Right lobe of liver (tissue), 6 donors: ENCODE results near the gene OXER1. TPM values are rescaled to one million over a fixed set of nuclear protein-coding genes. Genes with fewer than 3 reads are reported as not detected.

Experiments
- ATAC-seq, 4 donors: fragments of 200-7000 bp; cut with Tn5 transposase; one replicate each; pipeline ENCODE4 v1.9.1; 2020; ENCODE audit warnings: mild to moderate bottlenecking in 4 of 4, moderate library complexity in 4 of 4
- DNase-seq, 3 donors: peaks; one replicate each; pipeline ENCODE4 v3.0.0-alpha.2; 2020
- H3K27ac ChIP-seq, 3 donors: fragments of 200-600 bp; one replicate each; pipeline ENCODE4 v1.8.0; 2022
- H3K27me3 ChIP-seq, 2 donors: fragments of 200-600 bp; one replicate each; pipeline ENCODE4 v1.8.0; 2022
- H3K36me3 ChIP-seq, 4 donors: fragments of 200-600 bp; sonication (generic) in 1 of 4; one replicate each; pipeline versions ENCODE4 v1.5.1 to v1.8.0; 2017 to 2022; ENCODE audit warnings: control low read depth in 1 of 4
- H3K4me1 ChIP-seq, 4 donors: fragments of 200-600 bp; sonication (generic) in 1 of 4; one replicate each; pipeline versions ENCODE4 v1.5.1 to v1.8.0; 2017 to 2022; ENCODE audit warnings: control low read depth in 1 of 4
- H3K4me3 ChIP-seq, 3 donors: fragments of 200-600 bp; one replicate each; pipeline ENCODE4 v1.8.0; 2022
- H3K9me3 ChIP-seq, 4 donors: fragments of 200-600 bp; sonication (generic) in 1 of 4; one replicate each; pipeline versions ENCODE4 v1.5.1 to v1.8.0; 2017 to 2022; ENCODE audit warnings: control low read depth in 1 of 4
- CTCF ChIP-seq, 4 donors: fragments of 200-600 bp in 3 of 4; fragments of 450-650 bp in 1 of 4; IDR thresholded peaks; one replicate each; pipeline versions ENCODE4 v1.5.1 to v1.8.0; 2016 to 2022; ENCODE audit warnings: antibody characterized with exemption in 4 of 4, mild to moderate bottlenecking in 2 of 4
- POLR2A ChIP-seq: fragments of 450-650 bp; IDR thresholded peaks from one replicate; pipeline ENCODE4 v1.6.1; 2017; ENCODE audit warnings: antibody characterized with exemption, mild to moderate bottlenecking
- WGBS: methylation state at CpG from one replicate; pipeline ENCODE4 v1.1.6; 2018; ENCODE audit warnings: low coverage, low lambda C conversion rate; ENCODE audit not compliant: insufficient coverage; ENCODE audit errors: missing lambda C conversion rate; 5-methylcytosine and 5-hydroxymethylcytosine counted together
- intact Hi-C, 2 donors: fragments of 100-400 bp; cut with DNase I; formaldehyde crosslinking; loops; one replicate each; pipeline versions ENCODE4 v1.11.2 to v1.14.1; 2022
- total RNA-seq, 6 experiments: library from RNA; depleted of rRNA in 2 of 6; stranded (reverse); fragments of >200 nt in 2 of 6; fragmentation: NEBNext Ultra II Directional in 3 of 6; extraction: Animal tissue kit (Norgen Biotek cat#: 25700) in 3 of 6; gene quantifications; one replicate each; pipeline versions ENCODE4 v1.1.0 to v1.2.4, GENCODE V29; 2016 to 2023
- donor health status: DM: no; HTN: yes; CAD: no.
- donor health status: DM: no; HTN: no; CAD: no.
- donor health status: DM: no; HTN: no; CAD: no.
- donor health status: DM: no; HTN: yes; CAD: no.
- donor health status: DM: no; HTN: yes; CAD: no.

OXER1 gene
- total RNA-seq, 6 experiments from 2014 or later = 5.3 to 29.4 (median 10.7) TPM

DNA sequence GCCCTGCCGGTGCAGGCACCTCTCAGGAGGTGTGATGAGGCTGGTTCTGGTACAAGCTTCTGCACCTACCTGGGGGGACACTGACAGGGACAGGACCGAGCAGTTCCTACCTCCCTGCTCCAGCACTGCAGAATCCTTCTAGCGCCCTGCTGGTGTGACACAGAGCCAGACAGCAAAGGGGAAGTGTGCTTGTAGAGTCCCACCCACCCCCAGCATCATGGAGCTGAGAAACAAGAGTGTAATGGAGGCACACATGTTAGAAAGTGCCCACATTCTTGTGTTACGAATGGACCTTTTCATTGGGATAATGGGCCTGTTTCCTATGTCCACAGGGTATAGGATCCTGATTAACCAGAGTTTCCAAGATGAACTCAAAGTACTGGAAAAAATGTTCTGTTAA, 38.3 kb downstream of the OXER1 start:
- no peak for DNase-seq
- ATAC-seq = peak in 2 of 4 donors; percentile 49 to 56
- H3K27me3 ChIP-seq = no peaks in the 10 kb centered on the region
- no peak overlapping the region for H3K4me3 ChIP-seq
- no peaks in the 10 kb centered on the region for H3K36me3 ChIP-seq
- no peak overlapping the region for H3K27ac ChIP-seq
- intact Hi-C loops = no loop called here
- 90% methylated on average over 2 of the region's 4 CpGs for WGBS
- peaks cover 0 to 3% (median 0%) of the 10 kb centered on the region in 4 donors for H3K9me3 ChIP-seq
- TF ChIP-seq POLR2A = no peak
- no peak for TF ChIP-seq CTCF (IDR thresholded peaks at IDR 0.05)
- H3K4me1 ChIP-seq = no peaks in the 10 kb centered on the region

- 87% methylated on average over 2 of the region's 2 CpGs for WGBS
- intact Hi-C loops = no loop called here
- DNase-seq (no peak), ATAC-seq (peak in 1 of 4 donors; percentile 27)
- H3K27ac ChIP-seq = no peak overlapping the region
- no peaks in the 10 kb centered on the region for H3K36me3 ChIP-seq
- no peak overlapping the region for H3K4me3 ChIP-seq
- H3K9me3 ChIP-seq = peaks cover 0 to 3% (median 0%) of the 10 kb centered on the region in 4 donors
- TF ChIP-seq CTCF (IDR thresholded peaks at IDR 0.05) (no peak), POLR2A (no peak)
- no peaks in the 10 kb centered on the region for H3K4me1 ChIP-seq
- no peaks in the 10 kb centered on the region for H3K27me3 ChIP-seq
Observed at GRCh38 chr2:42724886-42725285, 39.0 kb downstream of the OXER1 start.

DNA sequence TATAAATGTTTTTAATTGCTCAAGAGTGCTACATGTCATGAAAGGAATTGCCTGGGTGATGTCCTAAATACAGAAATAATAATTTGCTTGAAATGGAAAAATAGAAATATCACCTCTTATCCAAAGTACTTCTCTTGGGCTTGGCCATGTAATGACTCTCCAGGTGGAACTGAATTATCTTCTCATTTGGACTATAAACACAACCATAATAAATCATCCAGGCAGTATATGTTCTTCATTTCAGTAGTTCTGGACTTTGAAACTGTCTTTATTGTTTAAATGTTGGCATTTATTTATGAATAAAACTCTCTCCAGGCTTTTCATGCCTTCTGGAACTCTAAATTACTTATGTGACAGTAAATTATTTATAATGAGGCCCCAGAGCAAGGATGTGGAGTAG, 40.5 kb downstream of the OXER1 start:
- no peak overlapping the region for H3K4me3 ChIP-seq
- intact Hi-C loops = no loop called here
- no peak for TF ChIP-seq POLR2A
- TF ChIP-seq CTCF (IDR thresholded peaks at IDR 0.05) = no peak
- DNase-seq = no peak
- no peak overlapping the region for H3K27ac ChIP-seq
- no peaks in the 10 kb centered on the region for H3K4me1 ChIP-seq
- no peak for ATAC-seq
- no peaks in the 10 kb centered on the region for H3K9me3 ChIP-seq
- no peaks in the 10 kb centered on the region for H3K27me3 ChIP-seq
- no peaks in the 10 kb centered on the region for H3K36me3 ChIP-seq

DNA sequence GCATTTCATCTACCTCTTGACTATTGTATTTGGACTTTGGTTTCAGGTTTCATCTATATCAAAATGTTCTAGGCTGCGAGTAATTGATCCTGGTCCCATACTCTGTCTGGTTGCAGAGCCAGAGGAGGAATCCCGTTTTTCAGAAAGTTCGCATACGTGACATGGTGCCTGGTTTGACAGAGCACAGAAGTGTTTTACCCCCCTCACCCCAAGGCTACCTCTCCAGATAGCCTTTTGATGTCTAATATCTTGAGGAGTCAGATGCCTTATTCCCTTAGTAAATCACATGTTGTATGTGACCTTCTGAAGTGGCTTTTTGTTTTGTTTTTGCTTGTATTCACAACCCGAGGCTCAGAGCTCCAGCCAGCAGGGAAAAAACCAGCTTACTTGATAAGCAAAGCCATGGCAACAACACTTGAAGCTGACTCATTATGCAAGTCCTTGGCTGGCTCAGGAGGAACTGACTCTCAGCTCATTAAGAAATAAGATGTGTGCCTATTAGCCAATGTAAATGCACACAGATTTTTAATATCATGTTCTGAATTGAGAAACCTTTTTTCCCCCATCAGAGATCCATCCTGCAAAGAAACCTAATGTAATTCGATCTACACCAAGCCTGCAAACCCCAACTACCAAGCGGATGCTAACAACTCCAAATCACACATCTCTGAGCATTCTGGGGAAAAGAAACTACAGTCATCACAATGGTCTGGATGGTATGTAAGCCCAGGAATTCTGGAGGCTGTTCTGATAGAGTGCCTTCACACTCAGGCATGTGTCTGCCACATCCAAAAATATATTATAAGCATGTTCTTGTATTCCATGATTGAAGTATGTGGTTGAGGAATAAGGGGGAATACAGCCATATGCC, 41.4 kb downstream of the OXER1 start:
- H3K27ac ChIP-seq = no peak overlapping the region
- ATAC-seq (peak in 2 of 4 donors; percentile 43 to 46), DNase-seq (no peak)
- TF ChIP-seq CTCF (IDR thresholded peaks at IDR 0.05) (no peak), POLR2A (no peak)
- WGBS = 74% methylated on average over 7 of the region's 7 CpGs
- no peaks in the 10 kb centered on the region for H3K36me3 ChIP-seq
- no peaks in the 10 kb centered on the region for H3K4me1 ChIP-seq
- no peak overlapping the region for H3K4me3 ChIP-seq
- H3K27me3 ChIP-seq = no peaks in the 10 kb centered on the region
- H3K9me3 ChIP-seq = no peaks in the 10 kb centered on the region
- intact Hi-C loops = no loop called here
